Transverse colon (tissue), 3 donors: Measurements from ENCODE around the gene PHACTR2.

Experiments
- CTCF ChIP-seq, 5 experiments: fragments of 200-600 bp in 3 of 5; fragments of 450-650 bp in 2 of 5; sonication (generic) in 3 of 5; IDR thresholded peaks; 1 replicate in 2 of 5; 2 replicates in 3 of 5; pipeline ENCODE4 v1.5.1; 2016 to 2017; ENCODE audit warnings: antibody characterized with exemption in 5 of 5, inconsistent platforms in 3 of 5, mild to moderate bottlenecking in 2 of 5, moderate library complexity in 1 of 5
- POLR2A ChIP-seq: fragments of 450-650 bp; IDR thresholded peaks from one replicate; pipeline ENCODE4 v1.6.1; 2016; ENCODE audit warnings: antibody characterized with exemption, mild to moderate bottlenecking, moderate library complexity

DNA sequence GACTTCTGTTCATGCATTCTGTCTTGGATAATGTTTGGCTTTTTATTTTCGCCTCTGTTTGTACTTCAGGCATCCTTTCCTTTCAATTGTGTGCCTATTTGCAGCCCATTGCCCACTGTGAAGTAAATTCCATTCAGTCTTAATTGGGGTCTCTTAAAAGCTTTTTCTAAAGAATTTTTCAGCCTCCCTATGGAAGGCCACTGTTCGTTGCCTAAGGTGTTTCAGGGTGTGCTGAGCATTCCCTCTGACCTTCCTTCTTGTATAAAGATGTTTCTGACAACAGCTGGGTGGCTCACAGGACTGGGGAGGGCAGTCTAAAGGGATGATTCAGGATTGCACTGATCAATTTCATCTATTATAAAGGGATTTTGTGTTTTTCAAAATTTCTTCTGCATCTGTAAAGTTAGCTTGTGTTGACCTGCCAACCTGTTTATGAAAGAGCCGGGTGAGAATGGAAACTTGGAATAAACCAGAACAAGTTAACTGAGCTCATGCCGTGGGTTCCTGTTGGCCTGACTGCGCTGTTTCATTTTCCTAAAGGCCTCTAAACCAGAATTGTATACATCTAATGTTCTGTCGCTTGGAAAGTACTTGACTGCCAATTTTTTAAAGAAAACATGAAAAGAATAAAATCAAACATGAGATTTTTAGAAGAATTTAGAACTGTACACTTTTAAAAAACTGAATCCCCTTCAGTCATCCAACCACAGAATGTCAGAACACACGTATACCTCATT, 14.3 kb downstream of the PHACTR2 start:
- TF ChIP-seq CTCF (IDR thresholded peaks at IDR 0.05) (no peak), POLR2A (no peak)
